ENCODE measurements around the gene ZFYVE19.

The ZFYVE19 gene, protein sequence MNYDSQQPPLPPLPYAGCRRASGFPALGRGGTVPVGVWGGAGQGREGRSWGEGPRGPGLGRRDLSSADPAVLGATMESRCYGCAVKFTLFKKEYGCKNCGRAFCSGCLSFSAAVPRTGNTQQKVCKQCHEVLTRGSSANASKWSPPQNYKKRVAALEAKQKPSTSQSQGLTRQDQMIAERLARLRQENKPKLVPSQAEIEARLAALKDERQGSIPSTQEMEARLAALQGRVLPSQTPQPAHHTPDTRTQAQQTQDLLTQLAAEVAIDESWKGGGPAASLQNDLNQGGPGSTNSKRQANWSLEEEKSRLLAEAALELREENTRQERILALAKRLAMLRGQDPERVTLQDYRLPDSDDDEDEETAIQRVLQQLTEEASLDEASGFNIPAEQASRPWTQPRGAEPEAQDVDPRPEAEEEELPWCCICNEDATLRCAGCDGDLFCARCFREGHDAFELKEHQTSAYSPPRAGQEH

GRCh38 chr15:40807028-40807887 lies at the start of gene ZFYVE19, which contains the start of gene DNAJC17:
TSS of gene ZFYVE19 (plus strand) at chr15:40807089. CDS start at chr15:40807590, 501 bp downstream.
TSS of gene DNAJC17 (minus strand) at chr15:40807473. CDS start at chr15:40807446, 27 bp downstream.
- H3K9me3 Mint-ChIP-seq (ENCODE audit: low read depth) = no peaks in the 10 kb centered on the region
- H3K4me3 Mint-ChIP-seq = peak within 1 kb of the TSS; percentile 99
- peak within 1 kb of the TSS; percentile 100 for H3K27ac Mint-ChIP-seq
- H3K27me3 Mint-ChIP-seq = no peaks in the 10 kb centered on the region
- peaks cover 4% of the 10 kb centered on the region for H3K36me3 Mint-ChIP-seq
- peaks cover 25% of the 10 kb centered on the region for H3K4me1 Mint-ChIP-seq (ENCODE audit: low read depth)

GRCh38 chr15:40759961-40760360 lies 46.9 kb upstream of the ZFYVE19 start:
- Mint-ChIP-seq H3K4me3 (no peak overlapping the region), H3K27me3 (no peaks in the 10 kb centered on the region), H3K9me3 (ENCODE audit: low read depth) (no peaks in the 10 kb centered on the region), H3K27ac (no peak overlapping the region), H3K36me3 (no peaks in the 10 kb centered on the region), H3K4me1 (ENCODE audit: low read depth) (peaks cover 17% of the 10 kb centered on the region)

GRCh38 chr15:40762919-40763800 lies 43.7 kb upstream of the ZFYVE19 start:
- Mint-ChIP-seq H3K27ac (peak overlapping the region; percentile 79), H3K4me3 (peak overlapping the region; percentile 88), H3K9me3 (ENCODE audit: low read depth) (no peaks in the 10 kb centered on the region), H3K27me3 (no peaks in the 10 kb centered on the region), H3K4me1 (ENCODE audit: low read depth) (peaks cover 30% of the 10 kb centered on the region), H3K36me3 (no peaks in the 10 kb centered on the region)

DNA sequence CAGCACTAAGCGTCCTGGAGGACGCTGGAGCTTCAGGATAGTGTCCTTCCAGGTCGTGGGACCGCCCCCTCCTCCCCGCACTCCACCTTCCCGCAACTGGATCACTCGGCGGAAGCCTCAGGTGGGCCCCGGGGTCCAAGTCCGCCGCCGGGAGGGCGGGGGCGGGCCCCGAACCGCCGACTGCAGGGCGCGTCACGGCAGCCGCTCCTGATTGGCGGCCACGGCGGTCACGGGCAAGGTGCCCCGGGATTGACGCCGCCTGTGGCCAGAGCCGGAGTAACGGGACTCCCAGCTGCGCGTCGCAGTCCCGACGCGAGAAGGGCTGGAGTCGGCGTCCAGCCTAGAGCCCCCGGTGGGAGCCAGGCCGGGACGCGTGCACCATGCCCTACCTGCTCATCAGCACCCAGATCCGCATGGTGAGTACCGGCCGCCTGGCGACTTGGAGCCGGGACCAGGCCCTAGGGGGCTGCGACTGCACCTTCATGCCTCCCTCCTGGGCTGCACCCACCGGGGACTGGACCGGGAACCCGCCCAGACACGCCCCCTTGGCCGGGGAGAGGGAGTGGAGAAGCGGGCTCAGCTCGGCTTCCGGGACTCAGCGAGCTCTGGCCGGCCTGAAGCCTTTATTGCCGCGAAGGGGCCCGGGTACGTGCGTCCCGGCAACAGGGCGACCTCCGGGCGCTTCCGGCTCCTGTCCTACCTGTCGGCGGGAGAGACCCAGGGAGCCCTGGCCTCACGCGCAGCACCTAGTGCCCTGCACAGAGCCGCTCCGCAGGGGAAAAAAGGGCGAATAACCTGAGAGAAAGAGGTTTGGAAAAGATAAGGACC lies 42.9 kb upstream of the ZFYVE19 start, which contains the start of gene GCHFR:
Gene GCHFR (plus strand): TSS at position 268 of the 828 bp plus-strand sequence. CDS start 113 bp downstream, at position 381.
- H3K27me3 Mint-ChIP-seq = no peaks in the 10 kb centered on the region
- H3K4me3 Mint-ChIP-seq = peak within 1 kb of the TSS; percentile 88

GRCh38 chr15:40764629-40765103 lies 42.2 kb upstream of the ZFYVE19 start:
- Mint-ChIP-seq H3K27me3 (no peaks in the 10 kb centered on the region), H3K4me1 (ENCODE audit: low read depth) (peaks cover 42% of the 10 kb centered on the region), H3K9me3 (ENCODE audit: low read depth) (no peaks in the 10 kb centered on the region), H3K4me3 (peak overlapping the region; percentile 88), H3K36me3 (no peaks in the 10 kb centered on the region), H3K27ac (peak overlapping the region; percentile 90)

More for the DNA sequence above, 42.9 kb upstream of the ZFYVE19 start, which contains the start of gene GCHFR:
- Mint-ChIP-seq H3K27ac (peak within 1 kb of the TSS; percentile 90), H3K9me3 (ENCODE audit: low read depth) (no peaks in the 10 kb centered on the region), H3K4me1 (ENCODE audit: low read depth) (peaks cover 37% of the 10 kb centered on the region), H3K36me3 (no peaks in the 10 kb centered on the region)

GRCh38 chr15:40766194-40766815 lies 40.6 kb upstream of the ZFYVE19 start:
- H3K27me3 Mint-ChIP-seq = no peaks in the 10 kb centered on the region
- H3K9me3 Mint-ChIP-seq (ENCODE audit: low read depth) = no peaks in the 10 kb centered on the region
- peaks cover 48% of the 10 kb centered on the region for H3K4me1 Mint-ChIP-seq (ENCODE audit: low read depth)
- H3K27ac Mint-ChIP-seq = peak overlapping the region; percentile 64
- H3K36me3 Mint-ChIP-seq = no peaks in the 10 kb centered on the region
- H3K4me3 Mint-ChIP-seq = peak overlapping the region; percentile 23

DNA sequence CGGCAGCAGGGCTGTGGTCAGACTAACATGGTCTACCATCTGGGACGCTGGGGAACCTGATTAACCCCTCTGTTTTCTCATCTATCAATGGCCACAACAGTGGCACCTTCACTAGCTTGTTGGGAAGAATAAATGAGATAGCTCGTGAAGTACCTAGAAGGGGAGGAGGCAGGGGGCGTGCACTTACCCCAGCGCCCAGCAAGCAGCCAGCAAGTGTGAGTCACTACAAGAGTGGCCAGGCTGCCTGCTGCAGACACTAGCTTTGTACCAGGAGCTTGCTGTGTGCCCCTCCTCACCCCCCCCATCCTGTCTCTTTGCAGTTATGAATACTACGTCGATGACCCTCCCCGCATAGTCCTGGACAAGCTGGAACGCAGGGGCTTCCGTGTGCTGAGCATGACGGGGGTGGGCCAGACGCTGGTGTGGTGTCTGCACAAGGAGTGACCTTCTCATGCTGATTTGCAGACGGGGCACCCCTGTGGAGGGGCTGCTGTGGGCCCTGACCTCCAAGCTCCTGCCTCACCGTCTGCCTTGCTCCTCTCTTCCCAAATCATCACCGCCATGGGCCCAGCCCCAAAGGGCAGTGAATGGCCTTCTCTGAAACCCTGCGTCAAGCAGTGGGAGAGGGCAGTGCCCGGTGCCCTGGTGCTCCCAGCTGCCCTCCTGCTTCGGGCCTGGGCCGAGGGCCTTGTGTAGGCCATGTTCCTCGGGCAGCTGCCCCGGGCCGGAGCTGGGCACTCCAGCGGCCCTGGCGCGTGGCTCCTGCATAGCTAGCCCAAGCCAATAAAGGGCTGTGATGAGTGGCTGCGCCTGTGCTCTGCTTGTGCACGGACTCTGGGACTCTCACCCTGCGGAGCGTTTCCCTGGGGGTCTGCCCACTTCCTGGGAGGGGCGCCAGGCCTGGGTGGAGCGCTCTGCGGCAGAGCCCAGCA lies 39.7 kb upstream of the ZFYVE19 start:
- Mint-ChIP-seq H3K4me1 (ENCODE audit: low read depth) (peaks cover 48% of the 10 kb centered on the region), H3K36me3 (no peaks in the 10 kb centered on the region), H3K9me3 (ENCODE audit: low read depth) (no peaks in the 10 kb centered on the region), H3K27me3 (no peaks in the 10 kb centered on the region), H3K27ac (no peak overlapping the region), H3K4me3 (no peak overlapping the region)

- H3K27ac Mint-ChIP-seq = no peak overlapping the region
- no peaks in the 10 kb centered on the region for H3K9me3 Mint-ChIP-seq (ENCODE audit: low read depth)
- H3K4me3 Mint-ChIP-seq = no peak overlapping the region
- H3K36me3 Mint-ChIP-seq = no peaks in the 10 kb centered on the region
- peaks cover 43% of the 10 kb centered on the region for H3K4me1 Mint-ChIP-seq (ENCODE audit: low read depth)
- no peaks in the 10 kb centered on the region for H3K27me3 Mint-ChIP-seq
Measured at GRCh38 chr15:40767838-40768500, 38.9 kb upstream of the ZFYVE19 start.

GRCh38 chr15:40768521-40769273 lies 38.2 kb upstream of the ZFYVE19 start:
- Mint-ChIP-seq H3K27me3 (no peaks in the 10 kb centered on the region), H3K36me3 (no peaks in the 10 kb centered on the region), H3K27ac (peak overlapping the region; percentile 95), H3K9me3 (ENCODE audit: low read depth) (no peaks in the 10 kb centered on the region), H3K4me1 (ENCODE audit: low read depth) (peaks cover 38% of the 10 kb centered on the region), H3K4me3 (peak overlapping the region; percentile 65)

DNA sequence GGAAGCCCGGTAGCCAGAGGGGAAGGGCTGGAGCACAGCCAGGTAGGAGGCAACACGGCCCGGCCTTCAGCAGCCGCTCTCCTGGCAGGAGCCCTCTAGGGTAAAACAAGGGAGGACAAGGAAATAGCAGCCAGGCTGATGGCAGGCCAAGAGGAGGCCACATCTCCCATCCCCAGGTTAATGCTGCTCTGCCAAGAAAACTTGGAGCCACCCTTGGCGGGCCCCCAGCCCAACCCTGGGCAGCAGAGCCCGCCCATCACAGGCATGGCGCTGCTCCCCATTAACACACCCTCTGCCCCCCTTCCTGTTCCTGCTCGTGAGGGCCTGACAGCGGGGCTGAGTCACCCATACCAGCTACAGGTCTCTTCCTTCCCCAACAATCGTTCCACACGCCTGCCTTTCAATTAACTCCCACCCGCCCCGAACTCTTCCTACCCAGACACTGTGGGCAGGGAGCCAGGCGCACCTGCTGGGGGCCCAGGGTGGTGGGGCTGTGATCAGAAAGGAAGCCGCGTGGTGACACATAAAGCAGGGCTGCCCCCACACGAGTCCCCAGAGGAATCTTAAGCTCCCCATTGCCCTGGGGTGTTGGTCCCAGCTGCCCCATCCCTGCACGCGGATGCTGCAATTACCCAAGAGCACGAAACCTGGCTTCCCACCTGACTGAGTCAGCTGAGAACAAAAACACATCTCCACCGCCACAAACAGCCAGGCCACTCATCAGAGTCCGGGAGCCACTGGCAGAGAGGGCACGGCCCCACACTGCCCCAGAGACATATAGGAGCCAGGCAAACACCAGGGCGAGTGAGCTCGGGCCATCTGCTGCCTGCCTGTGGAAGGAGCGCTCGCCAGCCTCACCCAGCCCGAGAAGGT lies 37.4 kb upstream of the ZFYVE19 start, which contains the start of gene C15orf62:
Gene C15orf62 (plus strand): TSS at position 707 of the 873 bp plus-strand sequence. CDS start 516 bp downstream, outside the sequence.
- H3K27me3 Mint-ChIP-seq = no peaks in the 10 kb centered on the region
- peak within 1 kb of the TSS; percentile 79 for H3K4me3 Mint-ChIP-seq
- peak within 1 kb of the TSS; percentile 95 for H3K27ac Mint-ChIP-seq
- peaks cover 36% of the 10 kb centered on the region for H3K4me1 Mint-ChIP-seq (ENCODE audit: low read depth)
- H3K9me3 Mint-ChIP-seq (ENCODE audit: low read depth) = no peaks in the 10 kb centered on the region
- H3K36me3 Mint-ChIP-seq = no peaks in the 10 kb centered on the region

Measured in activated naive CD8-positive, alpha-beta T cell (primary cell).